OCI-LY1 (cell line): ENCODE measurements around the gene QTRT2.

Experiments used
- H2AFZ ChIP-seq: fragments of 200-600 bp; sonication (generic), shearing (Covaris generic); 2 replicates; pipeline ENCODE4 v1.6.0; 2014; ENCODE audit warnings: antibody characterized with exemption, mild to moderate bottlenecking, low read length
- H3F3A ChIP-seq: fragments of 200-600 bp; sonication (generic), shearing (Covaris generic); 2 replicates; pipeline ENCODE4 v1.6.0; 2014; ENCODE audit warnings: mild to moderate bottlenecking, antibody characterized with exemption, low read length, moderate library complexity; ENCODE audit not compliant: insufficient read depth
- H3K27ac ChIP-seq: fragments of 200-600 bp; sonication (generic); 2 replicates; pipeline ENCODE4 v1.5.1; 2014; ENCODE audit warnings: low read length, mixed run types, mild to moderate bottlenecking, low read depth; ENCODE audit not compliant: poor library complexity, severe bottlenecking
- H3K27me3 ChIP-seq: fragments of 200-600 bp; sonication (generic); 2 replicates; pipeline ENCODE4 v1.6.0; 2014; ENCODE audit warnings: antibody characterized with exemption, mild to moderate bottlenecking, low read length, moderate library complexity; ENCODE audit not compliant: insufficient read depth
- H3K36me3 ChIP-seq: fragments of 200-600 bp; sonication (generic); 2 replicates; pipeline ENCODE4 v1.6.1; 2014; ENCODE audit warnings: mild to moderate bottlenecking, antibody characterized with exemption, low read length, moderate library complexity, mixed read lengths; ENCODE audit not compliant: insufficient read depth
- H3K4me1 ChIP-seq: fragments of 200-600 bp; sonication (generic); 2 replicates; pipeline ENCODE4 v1.5.1; 2014; ENCODE audit warnings: mild to moderate bottlenecking, low read length, moderate library complexity; ENCODE audit not compliant: insufficient read depth, severe bottlenecking
- H3K4me2 ChIP-seq: fragments of 200-600 bp; sonication (generic), shearing (Covaris generic); 2 replicates; pipeline ENCODE4 v1.6.1; 2014; ENCODE audit warnings: low read length
- H3K4me3 ChIP-seq: fragments of 200-600 bp; sonication (generic); 2 replicates; pipeline ENCODE4 v1.5.1; 2014; ENCODE audit warnings: low read length, low read depth, mild to moderate bottlenecking, mixed read lengths; ENCODE audit not compliant: poor library complexity, severe bottlenecking
- H3K79me2 ChIP-seq: fragments of 200-600 bp; shearing (Covaris generic); 2 replicates; pipeline ENCODE4 v1.6.1; 2016; ENCODE audit warnings: mixed run types, low read length, mixed read lengths; ENCODE audit not compliant: insufficient read depth
- H3K9ac ChIP-seq: fragments of 200-600 bp; sonication (generic), shearing (Covaris generic); 2 replicates; pipeline ENCODE4 v1.6.1; 2014; ENCODE audit warnings: mild to moderate bottlenecking, low read length, mixed read lengths
- H3K9me2 ChIP-seq: fragments of 200-600 bp; sonication (generic), shearing (Covaris generic); 2 replicates; pipeline ENCODE4 v1.6.1; 2014; ENCODE audit warnings: low read depth, mild to moderate bottlenecking, low read length, mixed read lengths
- H3K9me3 ChIP-seq: fragments of 200-600 bp; shearing (Covaris generic); 2 replicates; pipeline ENCODE4 v1.6.1; 2014; ENCODE audit warnings: low read length, mixed read lengths
- H4K20me1 ChIP-seq: fragments of 200-600 bp; sonication (generic), shearing (Covaris generic); 2 replicates; pipeline ENCODE4 v1.6.0; 2016; ENCODE audit warnings: mild to moderate bottlenecking, low read length; ENCODE audit not compliant: insufficient read depth
- CTCF ChIP-seq: fragments of 200-600 bp; sonication (generic), shearing (Covaris generic); IDR thresholded peaks from 2 replicates; pipeline ENCODE4 v1.5.1; 2017; ENCODE audit warnings: mild to moderate bottlenecking, antibody characterized with exemption, low read length, moderate library complexity, mixed read lengths
- EZH2 ChIP-seq: fragments of 200-600 bp; sonication (generic), shearing (Covaris generic); IDR thresholded peaks from 2 replicates; pipeline ENCODE4 v1.8.0; 2017; ENCODE audit warnings: borderline replicate concordance, mixed run types, mild to moderate bottlenecking, antibody characterized with exemption, low read length, moderate library complexity, mixed read lengths

The QTRT2 gene

DNA sequence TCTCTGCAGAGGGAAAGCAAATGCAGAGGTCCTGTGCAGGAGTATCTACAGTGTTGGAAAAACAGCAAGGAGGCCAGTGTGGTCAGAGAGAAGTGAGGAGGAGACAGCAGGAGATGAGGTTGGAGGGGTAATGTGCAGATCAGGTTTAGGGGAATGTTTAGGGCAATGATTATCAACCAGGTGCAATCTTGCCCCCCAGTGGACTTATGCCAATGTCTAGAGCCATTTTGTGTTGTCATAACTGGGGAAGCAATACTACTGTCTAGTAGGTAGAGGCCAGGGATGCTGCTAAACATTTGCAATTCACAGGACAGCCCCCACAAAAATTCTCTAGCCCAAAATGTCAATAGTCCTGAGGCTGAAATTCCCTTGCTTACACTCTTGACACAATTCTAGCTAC, 13.3 kb upstream of the QTRT2 start:
- no peak overlapping the region for H3K27ac ChIP-seq
- no peaks in the 10 kb centered on the region for H3K36me3 ChIP-seq
- no peak overlapping the region for H3K4me3 ChIP-seq
- H4K20me1 ChIP-seq: no peaks in the 10 kb centered on the region
- H3K4me2 ChIP-seq: no peak overlapping the region
- no peak overlapping the region for H2AFZ ChIP-seq
- no peaks in the 10 kb centered on the region for H3K27me3 ChIP-seq
- TF ChIP-seq EZH2: no peak
- TF ChIP-seq CTCF: peak; percentile 33; the same call in 1 of the 2 replicates
- no peaks in the 10 kb centered on the region for H3F3A ChIP-seq
- no peak overlapping the region for H3K9ac ChIP-seq
- H3K9me3 ChIP-seq: no peaks in the 10 kb centered on the region
- H3K4me1 ChIP-seq: no peaks in the 10 kb centered on the region
- no peaks in the 10 kb centered on the region for H3K9me2 ChIP-seq
- no peaks in the 10 kb centered on the region for H3K79me2 ChIP-seq

DNA sequence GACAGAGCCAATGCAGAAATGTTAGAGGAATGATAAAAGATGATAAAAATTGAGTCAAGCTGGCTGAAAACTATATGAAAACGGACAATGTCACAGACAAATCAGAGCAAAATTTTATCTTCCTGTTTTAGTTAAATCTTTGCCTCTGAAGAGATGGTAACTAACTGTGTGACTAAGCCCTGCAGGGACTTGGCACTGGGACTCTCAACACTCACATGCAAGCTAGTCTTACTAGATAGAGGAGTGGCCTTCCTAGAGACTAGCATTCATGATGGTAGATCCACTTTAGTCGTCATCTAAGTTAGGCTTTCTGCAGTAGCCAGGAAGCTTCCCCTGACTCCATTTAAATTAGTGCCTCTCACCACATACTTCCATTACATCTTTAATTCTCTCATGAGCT, 4.3 kb upstream of the QTRT2 start:
- H3K79me2 ChIP-seq: peaks cover 5% of the 10 kb centered on the region
- no peaks in the 10 kb centered on the region for H4K20me1 ChIP-seq
- H3K27ac ChIP-seq: no peak overlapping the region
- H3K27me3 ChIP-seq: no peaks in the 10 kb centered on the region
- H3K9ac ChIP-seq: no peak overlapping the region
- TF ChIP-seq CTCF (no peak), EZH2 (no peak)
- no peak overlapping the region for H3K4me2 ChIP-seq
- peaks cover 9% of the 10 kb centered on the region for H3K4me1 ChIP-seq
- no peak overlapping the region for H2AFZ ChIP-seq
- no peaks in the 10 kb centered on the region for H3K36me3 ChIP-seq
- no peaks in the 10 kb centered on the region for H3F3A ChIP-seq
- no peaks in the 10 kb centered on the region for H3K9me2 ChIP-seq
- no peaks in the 10 kb centered on the region for H3K9me3 ChIP-seq
- H3K4me3 ChIP-seq: no peak overlapping the region

DNA sequence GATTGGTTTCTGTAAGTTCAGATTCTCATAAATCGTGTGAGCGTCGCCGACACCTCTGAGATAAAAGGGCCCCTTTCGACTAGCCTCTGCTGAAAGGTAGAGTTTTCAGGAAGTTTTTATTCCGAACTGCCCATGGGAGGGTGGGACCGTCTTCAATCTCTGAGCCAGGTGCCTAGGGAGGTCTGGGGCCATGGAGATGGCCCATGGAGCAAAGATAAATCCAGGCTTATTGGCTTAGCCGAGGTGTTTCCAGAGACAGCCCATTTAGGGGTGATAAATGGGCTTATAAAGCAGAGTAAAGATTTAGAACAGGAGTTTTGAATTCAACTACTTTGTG, 442 bp downstream of the QTRT2 start:
- peak overlapping the region; percentile 87 for H3K4me3 ChIP-seq
- H3K9ac ChIP-seq: peak overlapping the region; percentile 82
- peak overlapping the region; percentile 30 for H3K27ac ChIP-seq
- no peaks in the 10 kb centered on the region for H3K9me3 ChIP-seq
- H4K20me1 ChIP-seq: no peaks in the 10 kb centered on the region
- H3K27me3 ChIP-seq: no peaks in the 10 kb centered on the region
- peaks cover 52% of the 10 kb centered on the region for H3K79me2 ChIP-seq
- H2AFZ ChIP-seq: 0 out of 2 replicates have a peak overlapping the region, but pooled peaks have one; percentile 35
- H3K36me3 ChIP-seq: peaks cover 36% of the 10 kb centered on the region
- H3K9me2 ChIP-seq: no peaks in the 10 kb centered on the region
- H3K4me1 ChIP-seq: peaks cover 33% of the 10 kb centered on the region
- H3K4me2 ChIP-seq: peak overlapping the region; percentile 78
- TF ChIP-seq CTCF (no peak), EZH2 (no peak)
- no peaks in the 10 kb centered on the region for H3F3A ChIP-seq
